GM12865 (cell line): ENCODE data around the gene NPR1.
A peak's percentile ranks its signal among the peaks of the same experiment; 100 is the strongest.
"Not testable (repeated sequence)": the region's sequence is repeated elsewhere in the genome, so short reads cannot be mapped to it uniquely, and the experiment has no call there.

ENCODE experiments used
- DNase-seq: peaks from one replicate; pipeline ENCODE4 v3.0.0; 2010; ENCODE audit warnings: low read depth
- H3K4me3 ChIP-seq: 2 replicates; pipeline ENCODE4 v1.5.1; 2011; ENCODE audit warnings: mild to moderate bottlenecking, low read depth, low read length, control low read depth
- TF ChIP-seq, protein P1 (sequence below): IDR thresholded peaks from 2 replicates; pipeline ENCODE4 v1.5.1; 2011; ENCODE audit warnings: low read length, control low read depth, low read depth, inconsistent platforms; ENCODE audit not compliant: insufficient read depth; ENCODE audit errors: missing control alignments

NPR1 gene

DNA sequence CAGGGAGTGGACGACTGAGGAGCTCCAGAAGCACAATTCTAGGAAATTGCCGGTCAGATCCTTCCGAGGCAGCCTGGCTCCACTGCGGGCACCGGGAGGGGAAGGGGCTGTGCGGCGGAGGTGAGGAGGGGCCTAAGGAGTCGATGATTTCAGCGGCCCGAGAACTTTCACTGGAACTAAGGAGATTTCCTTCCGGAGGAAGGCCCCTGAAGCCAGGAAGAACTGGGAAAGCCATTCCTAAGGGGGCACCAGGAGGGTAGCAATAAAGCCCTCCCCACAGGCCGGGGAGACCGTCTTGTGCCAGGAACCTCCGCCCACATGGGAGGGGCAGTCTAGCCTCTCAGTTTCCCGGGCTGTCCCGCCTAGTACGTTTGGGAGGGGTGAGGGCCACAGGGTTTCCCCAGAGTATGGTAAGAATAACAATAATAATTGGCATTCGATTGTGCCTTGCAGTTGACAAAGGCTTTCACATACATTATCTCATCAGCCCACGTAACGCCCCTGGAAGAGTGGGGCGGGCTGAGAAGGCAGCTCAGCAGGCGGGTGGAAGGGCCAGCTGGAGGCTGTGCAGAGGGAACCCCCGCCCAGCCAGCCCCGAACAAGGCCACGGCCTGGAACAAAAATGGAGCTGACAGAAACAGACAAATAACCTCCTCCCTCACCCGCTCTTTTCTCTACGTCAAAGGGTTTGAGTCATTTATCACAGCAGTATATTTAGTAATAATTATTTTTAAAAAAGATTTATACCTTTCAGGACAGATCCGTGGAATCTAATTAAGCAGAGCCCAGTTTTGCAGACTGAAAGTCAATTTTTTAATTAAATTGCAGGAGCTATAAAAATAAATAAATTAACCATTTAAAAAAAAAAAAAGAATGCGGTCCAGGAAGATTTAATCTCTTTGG is 19.8 kb downstream of the NPR1 start:
- DNase-seq: peak; percentile 18
- H3K4me3 ChIP-seq: no peak overlapping the region
- TF ChIP-seq, protein P1, sequence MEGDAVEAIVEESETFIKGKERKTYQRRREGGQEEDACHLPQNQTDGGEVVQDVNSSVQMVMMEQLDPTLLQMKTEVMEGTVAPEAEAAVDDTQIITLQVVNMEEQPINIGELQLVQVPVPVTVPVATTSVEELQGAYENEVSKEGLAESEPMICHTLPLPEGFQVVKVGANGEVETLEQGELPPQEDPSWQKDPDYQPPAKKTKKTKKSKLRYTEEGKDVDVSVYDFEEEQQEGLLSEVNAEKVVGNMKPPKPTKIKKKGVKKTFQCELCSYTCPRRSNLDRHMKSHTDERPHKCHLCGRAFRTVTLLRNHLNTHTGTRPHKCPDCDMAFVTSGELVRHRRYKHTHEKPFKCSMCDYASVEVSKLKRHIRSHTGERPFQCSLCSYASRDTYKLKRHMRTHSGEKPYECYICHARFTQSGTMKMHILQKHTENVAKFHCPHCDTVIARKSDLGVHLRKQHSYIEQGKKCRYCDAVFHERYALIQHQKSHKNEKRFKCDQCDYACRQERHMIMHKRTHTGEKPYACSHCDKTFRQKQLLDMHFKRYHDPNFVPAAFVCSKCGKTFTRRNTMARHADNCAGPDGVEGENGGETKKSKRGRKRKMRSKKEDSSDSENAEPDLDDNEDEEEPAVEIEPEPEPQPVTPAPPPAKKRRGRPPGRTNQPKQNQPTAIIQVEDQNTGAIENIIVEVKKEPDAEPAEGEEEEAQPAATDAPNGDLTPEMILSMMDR: no peak

DNA sequence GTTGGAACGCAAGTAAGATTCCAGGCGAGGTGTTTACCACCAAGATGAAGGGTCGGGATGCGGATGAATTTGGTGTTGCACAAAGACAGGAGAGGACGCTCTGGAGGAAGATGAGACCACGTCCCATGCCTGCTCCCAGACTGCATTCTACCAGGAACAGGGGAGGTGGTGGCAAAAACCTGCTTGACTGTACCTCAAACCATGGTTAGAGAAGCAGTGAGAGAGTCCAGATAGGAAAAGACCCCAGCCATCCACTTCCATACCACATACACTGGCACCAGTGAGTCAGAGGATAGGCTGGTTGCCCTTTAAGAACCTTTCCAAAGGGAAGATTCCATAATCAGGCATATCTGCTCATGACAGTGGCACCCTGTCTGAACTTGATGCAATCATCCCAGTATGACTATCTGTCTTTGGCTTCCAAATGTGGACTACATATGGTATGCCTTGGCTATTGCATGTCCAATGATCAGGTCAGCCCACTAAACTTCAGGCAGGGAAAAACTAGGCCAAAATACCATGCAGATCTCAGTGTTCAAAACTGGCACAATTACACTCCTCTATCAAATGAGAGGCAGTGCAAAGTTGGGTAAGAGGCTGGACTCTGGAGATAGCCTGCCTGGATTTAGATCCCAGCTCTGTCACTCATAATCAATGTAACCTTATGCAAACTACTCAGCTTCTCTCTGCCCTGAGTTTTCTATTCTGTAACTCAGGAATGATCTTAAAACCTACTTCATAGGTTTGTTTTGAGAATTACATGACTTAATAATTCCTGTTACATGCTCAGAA is 20.6 kb downstream of the NPR1 start:
- DNase-seq: no peak
- TF ChIP-seq, protein P1: no peak
- H3K4me3 ChIP-seq: no peak overlapping the region

DNA sequence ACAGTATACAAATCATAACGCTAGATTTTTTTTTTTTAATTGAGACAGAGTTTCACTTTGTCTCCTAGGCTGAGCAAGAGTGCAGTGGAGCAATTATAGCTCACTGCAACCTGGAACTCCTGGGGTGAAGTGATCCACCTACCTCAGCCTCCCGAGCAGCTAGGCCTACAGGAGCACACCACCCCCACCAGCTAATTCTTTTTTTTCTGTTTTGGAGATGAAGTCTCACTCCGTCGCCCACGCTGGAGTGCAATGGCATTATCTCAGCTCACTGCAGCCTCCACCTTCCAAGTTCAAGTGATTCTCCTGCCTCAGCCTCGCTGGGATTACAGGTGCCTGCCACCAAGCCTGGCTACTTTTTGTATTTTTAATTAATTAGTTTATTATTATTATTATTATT is 21.3 kb downstream of the NPR1 start:
- no peak for DNase-seq
- H3K4me3 ChIP-seq: no peak overlapping the region
- TF ChIP-seq, protein P1: no peak

DNA sequence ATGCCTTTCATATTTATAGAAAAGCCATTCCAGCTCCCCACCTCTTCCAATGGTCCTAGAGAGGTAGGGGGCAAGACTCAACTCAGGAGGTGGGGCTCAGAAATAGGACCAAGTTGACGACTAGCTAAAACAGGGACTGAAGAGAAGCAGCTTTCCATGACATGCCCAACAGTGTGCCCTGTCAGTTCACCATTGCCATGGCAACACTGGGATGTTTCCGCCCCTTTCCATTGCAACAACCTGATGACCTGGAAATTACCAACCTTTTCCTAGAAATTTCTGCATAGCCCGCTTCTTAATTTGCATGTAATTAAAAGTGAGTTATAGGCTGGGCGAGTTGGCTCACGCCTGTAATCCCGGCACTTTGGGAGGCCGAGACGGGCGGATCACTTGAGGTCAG is 27.0 kb downstream of the NPR1 start:
- TF ChIP-seq, protein P1: no peak
- H3K4me3 ChIP-seq: no peak overlapping the region
- no peak for DNase-seq

DNA sequence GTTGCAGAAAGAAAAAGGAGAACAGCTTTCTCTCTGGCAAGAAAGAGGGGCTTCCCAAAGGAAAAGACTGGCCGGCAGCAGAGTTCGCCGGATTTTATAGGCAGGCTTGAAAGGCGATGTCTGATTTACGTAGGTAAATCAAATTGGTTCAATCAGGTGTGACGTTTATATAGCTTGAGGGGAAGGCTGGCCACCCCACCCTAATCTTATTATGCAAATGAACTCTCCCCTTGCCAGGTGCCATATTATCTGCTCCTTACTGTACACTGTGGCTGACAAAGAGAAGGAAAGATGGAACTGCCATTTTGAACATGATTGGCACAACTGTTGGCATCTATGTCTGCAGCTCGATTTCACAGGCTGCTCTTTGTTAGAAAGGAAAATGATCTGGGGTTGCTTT is 32.5 kb downstream of the NPR1 start:
- DNase-seq: no peak
- no peak overlapping the region for H3K4me3 ChIP-seq
- TF ChIP-seq, protein P1: no peak

DNA sequence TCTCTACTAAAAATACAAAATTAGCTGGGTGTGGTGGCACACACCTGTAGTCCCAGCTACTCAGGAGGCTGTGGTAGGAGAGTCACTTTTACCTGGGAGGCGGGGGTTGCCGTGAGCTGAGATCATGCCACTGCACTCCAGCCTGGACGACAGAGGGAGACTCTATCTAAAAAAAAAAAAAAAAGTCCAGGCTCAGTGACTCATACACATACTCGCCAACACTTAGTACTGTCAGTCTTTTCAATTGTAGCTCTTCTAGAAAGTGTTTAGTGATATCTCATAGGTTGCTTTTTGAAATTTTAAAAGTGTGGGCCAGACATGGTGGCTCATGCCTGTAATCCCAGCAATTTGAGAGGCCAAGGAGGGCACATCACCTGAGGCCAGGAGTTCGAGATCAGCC is 37.7 kb downstream of the NPR1 start:
- DNase-seq, H3K4me3 ChIP-seq: not testable (repeated sequence)

DNA sequence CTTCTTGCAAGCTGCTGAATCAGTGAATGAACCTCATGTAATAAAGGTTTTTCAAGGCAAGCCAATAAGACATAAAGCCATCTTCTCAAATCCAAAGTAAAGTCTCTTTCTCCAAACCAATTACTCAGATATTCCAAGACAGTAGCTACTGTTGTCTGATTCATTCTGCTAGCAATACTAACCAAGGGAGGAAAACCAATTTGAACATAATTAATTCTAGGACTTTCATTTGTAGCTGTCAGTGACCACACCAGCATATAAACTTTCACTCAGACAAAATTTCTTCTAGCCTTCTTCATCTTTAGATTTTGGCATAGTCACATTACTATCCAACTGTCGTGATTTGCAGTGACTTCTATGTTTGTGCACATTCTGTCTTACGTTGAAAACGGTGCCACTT is 38.8 kb downstream of the NPR1 start:
- TF ChIP-seq, protein P1: no peak
- DNase-seq: no peak
- no peak overlapping the region for H3K4me3 ChIP-seq
